GM13977 (cell line): ENCODE data around the gene ACTR1A.

Experiments used
- DNase-seq: peaks from one replicate; pipeline ENCODE4 v3.0.0; 2012; ENCODE audit warnings: low spot score
- in situ Hi-C: fragments of 300-500 bp; cut with MboI; formaldehyde crosslinking; loops from one replicate; pipeline ENCODE4 v1.12.0; 2022; ENCODE audit warnings: low sequenced_read_pairs, low pct_unique_long_range_greater_than_20kb, mixed read lengths, inconsistent platforms; ENCODE audit not compliant: unreplicated experiment
- TF ChIP-seq, protein P1 (sequence below): IDR thresholded peaks from 2 replicates; pipeline ENCODE4 v1.5.1; 2012; ENCODE audit warnings: mild to moderate bottlenecking, control low read depth; ENCODE audit not compliant: insufficient read depth; ENCODE audit errors: extremely low read depth, missing control alignments

ACTR1A gene

DNA sequence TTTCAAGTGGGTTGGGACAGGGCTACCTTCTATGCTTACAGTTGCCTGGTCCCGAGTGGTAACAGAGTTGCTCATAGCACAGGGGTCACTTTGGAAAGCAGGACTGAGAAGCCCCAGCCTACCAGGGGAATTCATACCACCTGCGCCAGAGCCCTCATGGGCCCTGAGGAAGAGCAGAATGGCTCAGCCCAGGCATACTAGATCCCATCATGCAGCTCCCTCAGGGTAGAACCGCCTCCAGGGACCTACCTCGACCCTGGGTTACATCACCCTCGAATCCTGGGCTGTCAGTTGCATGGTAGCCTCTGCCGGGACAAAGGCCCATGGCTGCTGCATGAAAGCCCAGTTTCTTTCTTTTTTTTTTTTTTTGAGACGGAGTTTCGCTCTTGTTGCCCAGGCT, 73.0 kb downstream of the ACTR1A start:
- TF ChIP-seq, protein P1, sequence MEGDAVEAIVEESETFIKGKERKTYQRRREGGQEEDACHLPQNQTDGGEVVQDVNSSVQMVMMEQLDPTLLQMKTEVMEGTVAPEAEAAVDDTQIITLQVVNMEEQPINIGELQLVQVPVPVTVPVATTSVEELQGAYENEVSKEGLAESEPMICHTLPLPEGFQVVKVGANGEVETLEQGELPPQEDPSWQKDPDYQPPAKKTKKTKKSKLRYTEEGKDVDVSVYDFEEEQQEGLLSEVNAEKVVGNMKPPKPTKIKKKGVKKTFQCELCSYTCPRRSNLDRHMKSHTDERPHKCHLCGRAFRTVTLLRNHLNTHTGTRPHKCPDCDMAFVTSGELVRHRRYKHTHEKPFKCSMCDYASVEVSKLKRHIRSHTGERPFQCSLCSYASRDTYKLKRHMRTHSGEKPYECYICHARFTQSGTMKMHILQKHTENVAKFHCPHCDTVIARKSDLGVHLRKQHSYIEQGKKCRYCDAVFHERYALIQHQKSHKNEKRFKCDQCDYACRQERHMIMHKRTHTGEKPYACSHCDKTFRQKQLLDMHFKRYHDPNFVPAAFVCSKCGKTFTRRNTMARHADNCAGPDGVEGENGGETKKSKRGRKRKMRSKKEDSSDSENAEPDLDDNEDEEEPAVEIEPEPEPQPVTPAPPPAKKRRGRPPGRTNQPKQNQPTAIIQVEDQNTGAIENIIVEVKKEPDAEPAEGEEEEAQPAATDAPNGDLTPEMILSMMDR: no peak
- in situ Hi-C loops: no loop called here
- DNase-seq: no peak
